HG03097 (cell line): ENCODE data around the gene KRT1.
"Not testable (repeated sequence)": the region's sequence is repeated elsewhere in the genome, so short reads cannot be mapped to it uniquely, and the experiment has no call there.

Source experiments
- ATAC-seq: cut with Tn5 transposase; IDR thresholded peaks from one replicate; pipeline ENCODE4 v1.9.1; 2021; ENCODE audit not compliant: unreplicated experiment, low FRiP score

KRT1 gene

GRCh38 chr12:52683575-52684300, 3.5 kb upstream of the KRT1 start:
- ATAC-seq = no peak

GRCh38 chr12:52682938-52683574, 2.8 kb upstream of the KRT1 start:
- ATAC-seq = no peak

DNA sequence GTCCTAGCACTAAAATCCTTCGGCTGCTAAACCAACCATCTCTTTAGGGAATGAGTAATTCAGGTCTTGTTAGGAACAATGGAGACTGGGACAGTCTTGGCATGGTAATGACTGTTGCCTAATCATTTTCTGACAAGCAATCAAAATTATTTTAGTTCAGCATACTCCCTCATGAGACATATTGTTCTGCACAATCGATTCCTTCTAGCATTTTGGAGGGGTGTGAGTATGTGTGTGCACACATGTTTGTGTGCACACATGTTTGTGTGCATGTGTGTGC, 2.1 kb upstream of the KRT1 start:
- ATAC-seq = no peak

DNA sequence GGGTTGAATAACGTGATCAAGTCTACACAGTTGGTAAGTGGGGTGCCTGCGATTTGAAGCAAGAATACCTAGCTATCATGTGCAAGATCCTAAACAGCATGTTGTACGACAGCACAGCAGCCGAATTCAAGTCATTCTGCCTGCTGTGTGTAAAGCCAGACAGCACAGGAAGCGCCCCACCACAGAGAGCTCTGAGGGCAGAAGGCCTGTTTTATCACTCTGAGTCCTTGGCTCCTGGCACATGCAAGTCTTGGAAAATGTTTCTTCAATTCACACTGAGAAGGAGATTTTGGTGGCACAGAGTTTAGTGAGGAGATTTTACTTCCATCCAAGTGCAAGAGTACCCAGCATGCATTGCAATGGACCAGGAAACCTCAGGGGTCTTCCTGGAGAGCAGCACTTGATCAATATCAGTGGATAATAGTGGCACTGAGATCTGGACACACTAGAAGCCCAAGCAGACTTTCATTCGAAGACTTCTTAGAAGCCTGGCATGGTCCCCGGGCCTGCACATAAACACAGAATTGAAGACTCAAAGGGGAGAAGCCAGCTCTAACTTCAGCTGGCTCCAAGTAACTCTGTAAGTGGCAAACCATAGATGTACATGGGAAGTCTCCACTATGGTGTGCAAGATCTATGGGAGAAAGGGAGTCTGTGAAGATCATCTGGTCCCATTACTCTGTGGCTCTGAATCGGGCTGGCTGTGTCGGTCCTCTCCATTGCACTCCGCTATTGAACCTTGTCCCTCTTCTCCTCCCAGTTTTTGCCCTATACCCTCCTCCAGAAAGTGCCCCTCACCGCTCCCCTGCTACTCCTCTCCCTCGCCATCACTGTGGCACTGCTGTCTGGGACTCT, 1.5 kb upstream of the KRT1 start:
- no peak for ATAC-seq

DNA sequence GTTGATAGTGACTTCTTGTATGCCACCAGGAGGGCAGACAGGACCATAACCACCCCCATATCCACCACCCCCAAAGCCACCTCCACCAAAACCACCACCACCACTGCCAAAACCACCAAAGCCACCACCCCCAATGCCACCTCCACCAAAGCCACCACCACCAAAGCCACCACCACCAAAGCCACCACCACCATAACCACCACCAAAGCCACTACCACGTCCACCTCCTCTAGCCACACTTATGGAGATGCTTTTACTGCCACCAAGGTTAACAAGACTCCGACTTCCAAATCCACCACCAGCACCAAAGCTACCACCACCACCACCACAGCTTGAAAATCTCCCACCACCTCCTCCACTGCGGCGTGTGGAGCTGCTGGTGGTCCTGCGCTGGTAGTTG, 332 bp downstream of the KRT1 start:
- ATAC-seq = no peak

- no peak for ATAC-seq
These were observed 2.5 kb downstream of the KRT1 start for GRCh38 chr12:52677671-52678070.

GRCh38 chr12:52677126-52677525, 3.1 kb downstream of the KRT1 start:
- ATAC-seq = no peak

DNA sequence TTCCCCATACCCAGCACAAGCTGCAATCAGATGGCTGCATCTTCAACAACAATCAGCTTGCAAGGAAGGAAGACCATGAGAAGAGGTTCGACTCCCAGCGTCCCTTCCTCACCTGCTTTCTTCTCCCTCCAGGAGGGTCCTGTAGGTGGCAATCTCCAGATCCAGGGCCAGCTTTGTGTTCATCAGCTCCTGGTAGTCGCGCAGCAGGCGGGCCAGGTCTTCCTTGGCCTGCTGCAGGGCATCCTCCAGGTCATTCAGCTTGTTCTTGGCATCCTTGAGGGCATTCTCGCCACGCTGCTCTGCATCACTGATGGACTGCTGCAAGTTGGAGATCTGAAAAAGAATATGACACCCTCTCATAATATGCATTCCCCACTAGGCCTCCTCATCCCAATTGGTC, 4.0 kb downstream of the KRT1 start:
- no peak for ATAC-seq

DNA sequence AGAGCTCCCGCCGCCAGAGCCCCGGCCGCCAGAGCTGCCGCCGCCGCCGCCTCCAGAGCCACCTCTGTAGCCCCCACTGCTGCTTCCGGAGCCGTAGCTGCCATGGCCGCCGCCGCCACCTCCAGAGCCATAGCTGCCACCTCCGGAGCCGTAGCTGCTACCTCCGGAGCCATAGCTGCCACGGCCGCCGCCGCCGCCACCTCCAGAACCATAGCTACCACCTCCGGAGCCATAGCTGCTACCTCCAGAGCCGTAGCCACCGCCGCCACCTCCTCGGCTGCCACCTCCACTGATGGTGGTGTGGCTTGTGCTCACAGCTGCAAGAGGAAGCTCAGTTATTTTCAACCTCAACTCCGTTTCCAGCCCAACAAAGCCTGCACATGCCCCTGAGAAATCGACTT, 4.9 kb downstream of the KRT1 start:
- ATAC-seq = no peak

DNA sequence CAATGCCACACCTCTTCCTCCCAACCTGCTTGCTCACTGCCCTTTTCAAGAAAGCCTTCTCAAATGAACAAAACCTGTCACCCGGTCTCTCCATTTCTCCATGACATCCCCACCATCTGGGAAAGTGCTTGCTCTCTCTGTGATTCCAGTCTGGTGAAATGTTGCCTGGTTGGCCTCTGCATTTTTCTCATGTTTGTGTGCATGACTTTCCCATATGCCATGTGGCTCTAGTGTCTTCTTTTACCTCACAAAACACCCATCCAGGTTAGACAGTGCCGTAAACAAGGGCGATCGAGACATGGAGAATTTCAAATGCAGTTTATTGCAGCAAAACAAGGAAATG, 5.8 kb downstream of the KRT1 start:
- no peak for ATAC-seq

GRCh38 chr12:52673713-52674432, 6.3 kb downstream of the KRT1 start:
- no peak for ATAC-seq

DNA sequence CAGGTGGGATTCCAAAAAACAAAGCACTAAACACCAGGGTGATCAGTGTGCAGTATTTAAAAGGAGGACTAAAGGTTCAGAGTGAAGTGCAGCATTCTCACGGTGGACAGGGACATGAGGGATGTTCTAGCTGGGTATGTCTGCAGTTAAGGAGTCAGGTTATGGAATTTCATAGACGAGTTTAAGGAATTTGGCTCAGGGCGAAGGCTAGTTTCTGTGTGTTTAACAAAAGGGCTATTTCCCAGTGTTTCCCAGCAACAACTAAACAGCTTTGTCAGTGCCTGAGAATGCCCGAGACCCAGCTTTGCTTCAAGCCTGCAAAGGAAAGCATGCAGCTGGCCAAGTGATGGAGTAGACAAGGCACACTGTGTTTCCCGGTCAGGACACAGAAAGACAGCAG, 7.0 kb downstream of the KRT1 start:
- ATAC-seq = no peak

- no peak for ATAC-seq
These were observed 7.8 kb downstream of the KRT1 start for GRCh38 chr12:52672321-52672933.

DNA sequence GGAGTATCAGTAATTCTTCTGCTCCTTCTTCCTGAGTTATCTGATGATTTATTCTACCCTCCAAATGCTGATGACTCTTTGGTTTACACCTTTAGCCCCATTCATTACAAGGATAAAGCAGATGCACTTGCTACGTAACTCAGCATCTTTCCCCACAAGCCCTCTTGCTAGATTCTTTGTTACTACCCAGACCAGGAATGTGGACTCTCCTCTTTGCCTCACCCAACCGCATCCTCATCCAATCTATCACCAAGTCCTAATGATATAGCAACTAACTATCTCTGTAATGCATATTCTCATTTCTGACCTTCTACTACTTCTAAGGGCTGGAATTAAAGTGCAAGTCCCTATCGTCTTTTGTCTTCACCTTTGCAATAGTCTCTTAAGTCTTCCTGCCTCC, 9.2 kb downstream of the KRT1 start:
- ATAC-seq = no peak

DNA sequence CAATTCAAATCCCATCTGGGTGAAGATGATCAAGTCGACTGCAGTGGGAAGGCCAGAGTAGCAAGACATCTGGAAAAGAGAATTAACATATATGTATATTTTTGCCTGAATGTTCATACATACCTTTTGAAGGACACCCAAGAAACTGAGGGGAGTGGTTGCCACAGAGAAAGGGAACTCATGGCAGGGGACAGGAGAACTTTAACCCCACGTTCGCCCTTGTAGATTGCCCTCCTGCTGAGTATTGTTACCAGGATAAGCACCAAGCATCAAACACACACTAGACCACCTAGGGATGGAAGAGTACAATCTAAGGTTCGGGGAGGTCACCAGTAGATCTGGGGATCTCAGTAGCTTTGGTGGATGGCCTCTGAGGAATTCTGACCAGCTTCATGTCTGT, 9.7 kb downstream of the KRT1 start:
- no peak for ATAC-seq

GRCh38 chr12:52669941-52670340, 10.3 kb downstream of the KRT1 start:
- not testable (repeated sequence) for ATAC-seq

- ATAC-seq = no peak
These were observed 10.8 kb downstream of the KRT1 start for GRCh38 chr12:52669426-52669825.

GRCh38 chr12:52667931-52668330, 12.3 kb downstream of the KRT1 start:
- no peak for ATAC-seq

- ATAC-seq = no peak
These were observed 12.7 kb downstream of the KRT1 start for GRCh38 chr12:52667509-52667908.

DNA sequence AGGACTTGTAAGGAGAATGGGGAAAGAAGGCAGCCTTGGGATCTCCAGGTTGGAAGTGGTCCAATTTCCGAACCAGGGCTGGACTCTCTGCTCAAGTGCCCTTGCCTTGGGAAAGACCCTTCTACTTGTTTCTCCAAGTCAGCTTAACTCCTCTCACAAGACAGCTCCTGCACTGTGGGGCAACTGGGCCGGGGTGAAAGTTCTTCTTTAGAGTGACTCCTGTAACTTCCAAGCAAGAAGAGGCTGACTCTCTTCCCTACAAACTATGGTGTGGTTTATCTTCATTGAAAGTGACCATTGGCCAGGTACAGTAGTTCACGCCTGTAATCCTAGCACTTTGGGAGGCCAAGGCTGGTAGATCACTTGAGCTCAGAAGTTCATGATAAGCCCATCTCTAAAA, 13.7 kb downstream of the KRT1 start:
- ATAC-seq = no peak

- no peak for ATAC-seq
These were observed 16.8 kb downstream of the KRT1 start for GRCh38 chr12:52663420-52663819.
